Measurements from ENCODE around the gene COL20A1. TPM values are rescaled to one million over a fixed set of nuclear protein-coding genes. Genes with fewer than 3 reads are reported as not detected.

COL20A1 gene
- total RNA-seq, 2 donors from 2014 or later: 0.50 to 0.58 TPM

DNA sequence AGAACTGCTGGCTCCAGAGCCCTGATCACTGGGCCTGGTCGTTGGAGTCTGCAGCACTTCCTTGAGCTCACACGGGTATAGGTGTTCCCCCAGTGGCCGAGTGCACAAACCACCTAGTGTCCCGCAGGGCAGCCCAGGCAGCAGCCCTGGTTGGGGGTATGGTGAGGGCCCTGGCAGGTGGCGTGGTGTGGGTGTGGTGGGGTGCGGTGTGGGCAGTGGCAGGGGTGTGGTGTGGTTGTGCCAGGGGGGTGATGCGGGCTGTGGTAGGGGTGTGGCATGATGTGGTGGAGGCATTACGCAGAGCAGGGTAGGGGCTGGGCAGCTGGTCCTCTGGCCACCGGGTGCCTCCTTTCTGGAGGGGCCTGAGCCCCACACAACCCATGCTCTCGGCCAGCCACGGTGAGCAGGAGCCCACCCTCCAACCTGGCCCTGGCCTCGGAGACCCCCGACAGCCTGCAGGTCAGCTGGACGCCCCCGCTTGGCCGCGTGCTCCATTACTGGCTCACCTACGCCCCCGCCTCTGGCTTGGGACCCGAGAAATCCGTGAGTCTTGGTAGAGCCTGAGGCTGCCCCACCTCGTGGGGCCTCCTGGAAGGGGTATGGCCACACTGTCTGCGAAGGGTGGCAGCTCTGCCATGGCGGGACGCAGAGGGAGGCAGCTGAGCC is 20.5 kb downstream of the COL20A1 start:
- Mint-ChIP-seq H3K36me3 (ENCODE audit: insufficient read depth in 2 of 2) (no peaks in the 10 kb centered on the region), H3K4me3 (no peak overlapping the region), H3K9me3 (no peaks in the 10 kb centered on the region), H3K27me3 (ENCODE audit: low read depth) (no peaks in the 10 kb centered on the region), H3K4me1 (ENCODE audit: low read depth) (no peaks in the 10 kb centered on the region), H3K27ac (no peak overlapping the region)
- ATAC-seq (replicated peaks in 1 of 2) (no peak), DNase-seq (no peak)

GRCh38 chr20:63314015-63314471 is 21.1 kb downstream of the COL20A1 start:
- Mint-ChIP-seq H3K9me3 (no peaks in the 10 kb centered on the region), H3K27ac (no peak overlapping the region), H3K36me3 (ENCODE audit: insufficient read depth in 2 of 2) (no peaks in the 10 kb centered on the region), H3K27me3 (ENCODE audit: low read depth) (no peaks in the 10 kb centered on the region), H3K4me1 (ENCODE audit: low read depth) (no peaks in the 10 kb centered on the region), H3K4me3 (no peak overlapping the region)
- no peak for DNase-seq
- no peak for ATAC-seq (replicated peaks in 1 of 2)

GRCh38 chr20:63314566-63315239 is 21.7 kb downstream of the COL20A1 start:
- Mint-ChIP-seq H3K36me3 (ENCODE audit: insufficient read depth in 2 of 2) (no peaks in the 10 kb centered on the region), H3K9me3 (no peaks in the 10 kb centered on the region), H3K27ac (no peak overlapping the region), H3K4me1 (ENCODE audit: low read depth) (no peaks in the 10 kb centered on the region), H3K4me3 (no peak overlapping the region), H3K27me3 (ENCODE audit: low read depth) (no peaks in the 10 kb centered on the region)
- ATAC-seq (replicated peaks in 1 of 2): no peak
- DNase-seq: no peak

GRCh38 chr20:63315240-63315689 is 22.3 kb downstream of the COL20A1 start:
- Mint-ChIP-seq H3K4me3 (no peak overlapping the region), H3K4me1 (ENCODE audit: low read depth) (no peaks in the 10 kb centered on the region), H3K27me3 (ENCODE audit: low read depth) (no peaks in the 10 kb centered on the region), H3K27ac (no peak overlapping the region), H3K36me3 (ENCODE audit: insufficient read depth in 2 of 2) (no peaks in the 10 kb centered on the region), H3K9me3 (no peaks in the 10 kb centered on the region)
- DNase-seq (no peak), ATAC-seq (replicated peaks in 1 of 2) (no peak)

DNA sequence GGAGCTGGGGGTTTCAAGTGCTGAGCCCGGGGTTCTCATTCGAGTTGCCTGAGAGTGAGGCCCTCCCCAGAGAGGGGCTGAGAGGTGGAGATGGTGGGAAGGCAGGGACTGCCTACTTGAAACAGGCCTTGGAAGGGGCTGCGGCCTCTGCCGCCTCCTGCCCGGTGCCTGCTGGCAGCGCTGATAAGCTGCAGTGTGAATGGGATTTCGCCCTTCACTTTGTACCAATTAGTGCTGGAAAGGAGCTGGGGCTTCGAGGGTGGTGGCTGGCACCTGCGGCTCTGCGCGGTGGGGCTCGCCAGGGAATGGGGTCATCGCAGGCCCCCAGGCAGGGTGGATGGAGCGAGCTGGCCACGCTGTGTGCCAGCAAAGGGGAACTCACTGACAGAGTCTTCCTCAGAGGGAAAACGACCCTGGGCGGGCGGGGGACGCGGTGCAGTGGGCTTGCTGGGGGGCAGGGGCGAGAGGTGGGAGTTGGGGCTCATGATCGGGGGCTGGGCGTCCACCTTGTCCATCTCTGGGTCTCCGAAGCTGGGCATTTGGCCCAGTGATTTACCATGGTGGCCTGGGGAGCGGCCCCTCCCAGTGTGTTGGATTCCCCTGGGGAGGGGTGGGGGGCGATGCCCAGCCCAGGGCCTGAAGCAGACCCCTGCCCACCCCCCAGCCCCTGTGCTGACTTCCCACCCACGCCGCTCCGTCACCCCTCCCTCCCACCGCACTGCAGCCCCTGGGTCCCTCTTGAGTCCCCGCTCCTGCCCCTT is 22.9 kb downstream of the COL20A1 start:
- Mint-ChIP-seq H3K9me3 (no peaks in the 10 kb centered on the region), H3K36me3 (ENCODE audit: insufficient read depth in 2 of 2) (no peaks in the 10 kb centered on the region)

DNA sequence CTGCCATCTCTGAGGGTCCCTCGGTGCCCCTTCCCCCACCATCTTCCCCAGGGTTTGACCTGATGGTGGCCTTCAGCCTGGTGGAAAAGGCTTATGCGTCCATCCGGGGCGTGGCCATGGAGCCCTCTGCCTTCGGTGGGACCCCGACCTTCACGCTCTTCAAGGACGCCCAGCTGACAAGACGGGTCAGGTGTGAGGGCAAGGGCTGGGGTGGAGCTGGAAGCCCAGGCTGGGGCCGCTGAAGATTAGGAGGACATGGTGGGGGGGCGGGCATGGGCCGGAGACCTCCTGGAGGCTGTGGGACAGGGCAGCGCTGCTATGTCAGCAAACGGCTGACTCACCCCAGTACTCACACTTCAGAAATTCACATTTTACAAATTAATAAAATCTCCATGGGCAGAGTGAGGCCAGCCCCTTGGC is 23.5 kb downstream of the COL20A1 start:
- Mint-ChIP-seq H3K27me3 (ENCODE audit: low read depth) (no peaks in the 10 kb centered on the region), H3K27ac (no peak overlapping the region), H3K9me3 (no peaks in the 10 kb centered on the region), H3K4me3 (no peak overlapping the region), H3K4me1 (ENCODE audit: low read depth) (no peaks in the 10 kb centered on the region), H3K36me3 (ENCODE audit: insufficient read depth in 2 of 2) (no peaks in the 10 kb centered on the region)
- no peak for DNase-seq
- no peak for ATAC-seq (replicated peaks in 1 of 2)

More for the DNA sequence above, 22.9 kb downstream of the COL20A1 start:
- ATAC-seq (replicated peaks in 1 of 2): no peak
- DNase-seq: no peak
- Mint-ChIP-seq H3K4me1 (ENCODE audit: low read depth) (no peaks in the 10 kb centered on the region), H3K27ac (no peak overlapping the region), H3K4me3 (no peak overlapping the region), H3K27me3 (ENCODE audit: low read depth) (no peaks in the 10 kb centered on the region)

- H3K4me1 Mint-ChIP-seq (ENCODE audit: low read depth): no peaks in the 10 kb centered on the region
- no peak for ATAC-seq (replicated peaks in 1 of 2)
- H3K4me3 Mint-ChIP-seq: no peak overlapping the region
- H3K36me3 Mint-ChIP-seq (ENCODE audit: insufficient read depth in 2 of 2): no peaks in the 10 kb centered on the region
- no peaks in the 10 kb centered on the region for H3K27me3 Mint-ChIP-seq (ENCODE audit: low read depth)
- no peak for DNase-seq
- no peak overlapping the region for H3K27ac Mint-ChIP-seq
- H3K9me3 Mint-ChIP-seq: no peaks in the 10 kb centered on the region
Measured at GRCh38 chr20:63317061-63317460, 24.1 kb downstream of the COL20A1 start.

GRCh38 chr20:63317601-63318291 is 24.8 kb downstream of the COL20A1 start:
- DNase-seq: no peak
- Mint-ChIP-seq H3K4me1 (ENCODE audit: low read depth) (no peaks in the 10 kb centered on the region), H3K36me3 (ENCODE audit: insufficient read depth in 2 of 2) (no peaks in the 10 kb centered on the region), H3K9me3 (no peaks in the 10 kb centered on the region), H3K27me3 (ENCODE audit: low read depth) (no peaks in the 10 kb centered on the region), H3K27ac (no peak overlapping the region), H3K4me3 (no peak overlapping the region)
- no peak for ATAC-seq (replicated peaks in 1 of 2)

- H3K4me3 Mint-ChIP-seq: no peak overlapping the region
- no peaks in the 10 kb centered on the region for H3K27me3 Mint-ChIP-seq (ENCODE audit: low read depth)
- DNase-seq (no peak), ATAC-seq (replicated peaks in 1 of 2) (no peak)
- no peaks in the 10 kb centered on the region for H3K4me1 Mint-ChIP-seq (ENCODE audit: low read depth)
- H3K27ac Mint-ChIP-seq: no peak overlapping the region
- no peaks in the 10 kb centered on the region for H3K9me3 Mint-ChIP-seq
- H3K36me3 Mint-ChIP-seq (ENCODE audit: insufficient read depth in 2 of 2): no peaks in the 10 kb centered on the region
Measured at GRCh38 chr20:63318391-63319163, 25.6 kb downstream of the COL20A1 start.

GRCh38 chr20:63319164-63320040 is 26.4 kb downstream of the COL20A1 start:
- no peak for DNase-seq
- Mint-ChIP-seq H3K9me3 (no peaks in the 10 kb centered on the region), H3K4me1 (ENCODE audit: low read depth) (no peaks in the 10 kb centered on the region), H3K36me3 (ENCODE audit: insufficient read depth in 2 of 2) (no peaks in the 10 kb centered on the region), H3K4me3 (no peak overlapping the region), H3K27ac (no peak overlapping the region), H3K27me3 (ENCODE audit: low read depth) (no peaks in the 10 kb centered on the region)
- ATAC-seq (replicated peaks in 1 of 2): no peak

- H3K36me3 Mint-ChIP-seq (ENCODE audit: insufficient read depth in 2 of 2): no peaks in the 10 kb centered on the region
- no peak for DNase-seq
- no peak for ATAC-seq (replicated peaks in 1 of 2)
- no peak overlapping the region for H3K27ac Mint-ChIP-seq
- H3K4me3 Mint-ChIP-seq: no peak overlapping the region
- no peaks in the 10 kb centered on the region for H3K27me3 Mint-ChIP-seq (ENCODE audit: low read depth)
- H3K9me3 Mint-ChIP-seq: no peaks in the 10 kb centered on the region
- H3K4me1 Mint-ChIP-seq (ENCODE audit: low read depth): no peaks in the 10 kb centered on the region
Measured at GRCh38 chr20:63320041-63320511, 27.1 kb downstream of the COL20A1 start.
